H1 (cell line): Measurements from ENCODE around the gene NXT1. TPM values are rescaled to one million over a fixed set of nuclear protein-coding genes. Genes with fewer than 3 reads are reported as not detected.

ENCODE experiments used
- CTCF ChIA-PET: fragments of 300-600 bp; sonication (Branson Sonifier 250); formaldehyde crosslinking; loops from one replicate; lab custom pipeline; 2021; ENCODE audit not compliant: partially characterized antibody; lab: Charles Lee
- POLR2A ChIA-PET: fragments of 300-600 bp; sonication (Branson Sonifier 250); formaldehyde crosslinking; loops from one replicate; lab custom pipeline; 2021; ENCODE audit warnings: inconsistent platforms; ENCODE audit not compliant: partially characterized antibody; lab: Charles Lee
- DNase-seq, 2 experiments: peaks; one replicate each; pipeline versions ENCODE4 v3.0.0 to v3.0.0-alpha.2; 2010 to 2022; ENCODE audit warnings: low spot score in 2 of 2, low read depth in 1 of 2, mixed read lengths in 1 of 2
- FAIRE-seq: peaks from 2 replicates; lab custom pipeline; 2011; peaks lifted over from hg19 to GRCh38; lab: Jason Lieb, UNC
- H2AFZ ChIP-seq: 2 replicates; pipeline ENCODE4 v1.8.1; 2012; ENCODE audit warnings: low read length, inconsistent platforms
- H2AK5ac ChIP-seq: 2 replicates; pipeline ENCODE4 v1.6.1; 2013; ENCODE audit warnings: low read depth, low read length
- H2BK120ac ChIP-seq: replicated peaks from 2 replicates; pipeline ENCODE3; 2013; ENCODE audit warnings: low read depth, low read length, inconsistent platforms
- H2BK12ac ChIP-seq: 2 replicates; pipeline ENCODE4 v1.6.1; 2013; ENCODE audit warnings: low read depth, low read length
- H2BK15ac ChIP-seq: 2 replicates; pipeline ENCODE4 v1.6.1; 2013; ENCODE audit warnings: low read length
- H2BK20ac ChIP-seq: 2 replicates; pipeline ENCODE4 v1.6.1; 2013; ENCODE audit warnings: low read length
- H2BK5ac ChIP-seq: 2 replicates; pipeline ENCODE4 v1.6.1; 2013; ENCODE audit warnings: low read depth, low read length
- H3K14ac ChIP-seq: 2 replicates; pipeline ENCODE4 v1.6.1; 2013; ENCODE audit warnings: inconsistent platforms; ENCODE audit not compliant: insufficient read length
- H3K18ac ChIP-seq: 2 replicates; pipeline ENCODE4 v1.6.1; 2013; ENCODE audit warnings: low read length; ENCODE audit errors: extremely low read depth
- H3K23ac ChIP-seq: 2 replicates; pipeline ENCODE4 v1.6.1; 2013; ENCODE audit warnings: inconsistent platforms; ENCODE audit not compliant: insufficient read length
- H3K23me2 ChIP-seq: 2 replicates; pipeline ENCODE4 v1.6.1; 2013; ENCODE audit warnings: low read depth, low read length
- H3K27ac ChIP-seq: 2 replicates; pipeline ENCODE4 v1.6.1; 2011; ENCODE audit warnings: low read depth, low read length, inconsistent platforms
- H3K27me3 ChIP-seq, 4 experiments: replicated peaks in 1 of 4; 1 replicate in 1 of 4; 2 replicates in 3 of 4; pipeline versions ENCODE4 v1.6.1 to v1.8.1; 2011 to 2013; ENCODE audit warnings: low read length in 3 of 4, mild to moderate bottlenecking in 3 of 4, inconsistent platforms in 2 of 4, mixed read lengths in 2 of 4, moderate library complexity in 1 of 4; ENCODE audit not compliant: control insufficient read depth in 3 of 4, insufficient read depth in 3 of 4; ENCODE audit errors: extremely low read depth in 1 of 4
- H3K36me3 ChIP-seq, 4 experiments: 2 replicates each; pipeline versions ENCODE4 v1.6.1 to v1.8.1; 2011 to 2013; ENCODE audit warnings: mild to moderate bottlenecking in 4 of 4, low read length in 3 of 4, moderate library complexity in 2 of 4, control low read depth in 1 of 4, inconsistent platforms in 1 of 4; ENCODE audit not compliant: insufficient read depth in 4 of 4, control insufficient read depth in 2 of 4
- H3K4ac ChIP-seq: replicated peaks from 2 replicates; pipeline ENCODE3; 2013; ENCODE audit warnings: low read length, low read depth, mixed read lengths, inconsistent platforms; ENCODE audit not compliant: insufficient read length
- H3K4me1 ChIP-seq, 4 experiments: replicated peaks in 1 of 4; 1 replicate in 1 of 4; 2 replicates in 3 of 4; pipeline versions ENCODE4 v1.6.1 to v1.8.1; 2011 to 2013; ENCODE audit warnings: low read length in 3 of 4, inconsistent platforms in 2 of 4, mixed read lengths in 1 of 4; ENCODE audit not compliant: insufficient read depth in 4 of 4, control insufficient read depth in 3 of 4
- H3K4me2 ChIP-seq, 2 experiments: 2 replicates each; pipeline versions ENCODE4 v1.6.1 to v1.8.1; 2011 to 2013; ENCODE audit warnings: low read depth in 2 of 2, low read length in 2 of 2, control low read depth in 1 of 2, inconsistent platforms in 1 of 2, mild to moderate bottlenecking in 1 of 2; ENCODE audit not compliant: insufficient read depth in 1 of 2
- H3K4me3 ChIP-seq, 4 experiments: fragments of 200-600, 300-600 bp in 1 of 4; sonication (generic), shearing (Covaris generic), sonication (Bioruptor Twin) in 1 of 4; 2 replicates each; pipeline versions ENCODE4 v1.5.1 to v1.8.1; 2011 to 2016; ENCODE audit warnings: low read length in 4 of 4, low read depth in 3 of 4, control low read depth in 2 of 4, inconsistent platforms in 2 of 4, mild to moderate bottlenecking in 2 of 4, mixed read lengths in 1 of 4, moderate library complexity in 1 of 4; ENCODE audit not compliant: insufficient read depth in 2 of 4; ENCODE audit errors: extremely low read depth in 1 of 4
- H3K56ac ChIP-seq: replicated peaks from 2 replicates; pipeline ENCODE3; 2013; ENCODE audit warnings: low read depth, mild to moderate bottlenecking, mixed read lengths, low read length, inconsistent platforms; ENCODE audit not compliant: insufficient read length
- H3K79me1 ChIP-seq: 2 replicates; pipeline ENCODE4 v1.6.1; 2013; ENCODE audit warnings: low read depth, low read length, control low read depth
- H3K79me2 ChIP-seq, 2 experiments: 2 replicates each; pipeline versions ENCODE4 v1.6.1 to v1.8.1; 2012 to 2013; ENCODE audit warnings: low read length in 2 of 2, mild to moderate bottlenecking in 2 of 2, inconsistent platforms in 1 of 2; ENCODE audit not compliant: insufficient read depth in 2 of 2, control insufficient read depth in 1 of 2
- H3K9ac ChIP-seq, 4 experiments: replicated peaks in 1 of 4; 1 replicate in 1 of 4; 2 replicates in 3 of 4; pipeline versions ENCODE4 v1.6.1 to v1.8.1; 2011 to 2013; ENCODE audit warnings: low read depth in 3 of 4, low read length in 3 of 4, control low read depth in 2 of 4, mild to moderate bottlenecking in 2 of 4, moderate library complexity in 2 of 4, inconsistent platforms in 1 of 4; ENCODE audit errors: extremely low read depth in 1 of 4
- H3K9me3 ChIP-seq, 2 experiments: 2 replicates each; pipeline versions ENCODE4 v1.6.1 to v1.8.1; 2012 to 2013; ENCODE audit warnings: mild to moderate bottlenecking in 2 of 2, moderate library complexity in 2 of 2, control low read depth in 1 of 2, inconsistent platforms in 1 of 2, low read depth in 1 of 2, low read length in 1 of 2, mixed read lengths in 1 of 2; ENCODE audit not compliant: insufficient read depth in 2 of 2
- H4K20me1 ChIP-seq, 2 experiments: replicated peaks in 1 of 2; 2 replicates each; pipeline versions ENCODE3 to v1.8.1; 2011 to 2013; ENCODE audit warnings: inconsistent platforms in 2 of 2, low read length in 2 of 2, mild to moderate bottlenecking in 1 of 2; ENCODE audit not compliant: insufficient read depth in 2 of 2, control insufficient read depth in 1 of 2
- H4K5ac ChIP-seq: 2 replicates; pipeline ENCODE4 v1.6.1; 2013; ENCODE audit warnings: low read length, low read depth, mixed read lengths, inconsistent platforms; ENCODE audit not compliant: insufficient read length
- H4K8ac ChIP-seq: 2 replicates; pipeline ENCODE4 v1.8.0; 2013; ENCODE audit warnings: mild to moderate bottlenecking, moderate library complexity, low read length, inconsistent platforms; ENCODE audit not compliant: insufficient read depth; ENCODE audit errors: extremely low read depth
- H4K91ac ChIP-seq: replicated peaks from 2 replicates; pipeline ENCODE3; 2013; ENCODE audit warnings: low read length, mixed read lengths, inconsistent platforms; ENCODE audit not compliant: insufficient read length
- HDAC2 ChIP-seq, 2 experiments: fragments of 300-600 bp in 1 of 2; sonication (generic) in 1 of 2; IDR thresholded peaks; 2 replicates each; pipeline ENCODE4 v1.6.1; 2011 to 2012; ENCODE audit warnings: low read depth in 2 of 2, low read length in 2 of 2, mild to moderate bottlenecking in 2 of 2, moderate library complexity in 2 of 2, borderline replicate concordance in 1 of 2, inconsistent platforms in 1 of 2
- TBP ChIP-seq: IDR thresholded peaks from 2 replicates; pipeline ENCODE4 v1.6.1; 2011; ENCODE audit warnings: low read depth, low read length, improper control_type of control experiment
- TCF12 ChIP-seq: IDR thresholded peaks from 2 replicates; pipeline ENCODE4 v1.6.1; 2011; ENCODE audit warnings: low read depth, mild to moderate bottlenecking, low read length
- WGBS, 2 experiments: shearing (Covaris generic) in 1 of 2; methylation state at CpG; one replicate each; pipeline versions ENCODE4 v1.1.6 to v1.1.7; 2013 to 2015; ENCODE audit warnings: low lambda C conversion rate in 2 of 2, mixed read lengths in 2 of 2, inconsistent platforms in 1 of 2, low coverage in 1 of 2, missing lambda C conversion rate in 1 of 2; ENCODE audit not compliant: insufficient replicate concordance in 2 of 2, insufficient coverage in 1 of 2, insufficient read length in 1 of 2; ENCODE audit errors: extremely low coverage in 1 of 2, missing lambda C conversion rate in 1 of 2; 5-methylcytosine and 5-hydroxymethylcytosine counted together
- polyA plus RNA-seq, 7 experiments: library from polyadenylated mRNA; depleted of rRNA in 3 of 7; stranded (reverse) in 5 of 7; unstranded in 2 of 7; fragments of >200 nt in 5 of 7; fragments of 200-250 nt in 2 of 7; gene quantifications; 1 replicate in 5 of 7; 2 replicates in 1 of 7; 4 replicates in 1 of 7; pipeline versions ENCODE4 v1.2.1 to v1.2.3, GENCODE V29; 2011 to 2013; ENCODE audit warnings: missing spikeins in 2 of 7, mixed read lengths in 2 of 7
- total RNA-seq: library from RNA; stranded (reverse); fragmentation: NEBNext Ultra II Directional; extraction: Animal tissue kit (Norgen Biotek cat#: 25700); gene quantifications from 2 replicates; pipeline ENCODE4 v1.2.1, GENCODE V29; 2021

The NXT1 gene
- total and polyA plus RNA-seq, 2 of the 8 experiments (the other 6 are each of a cell fraction or from before 2014, with no cell fraction given) = 23.1 to 26.5 TPM

- H3K79me2 ChIP-seq = no peaks in the 10 kb centered on the region
- no peaks in the 10 kb centered on the region for H3K79me1 ChIP-seq
- H2BK120ac ChIP-seq = no peak overlapping the region
- no peak overlapping the region for H3K23ac ChIP-seq
- H3K18ac ChIP-seq = no peak overlapping the region
- H3K9me3 ChIP-seq = no peaks in the 10 kb centered on the region
- ChIA-PET CTCF (interaction anchor here (1.0 kb wide), 1 partner anchor 26 kb away, joined by 5 read pairs; no protein-coding TSS in a partner anchor), POLR2A (interaction anchor here (0.6 kb wide), 1 partner anchor 21 kb away, joined by 3 read pairs; no protein-coding TSS in a partner anchor)
- no peak overlapping the region for H2BK20ac ChIP-seq
- H3K9ac ChIP-seq = no peak overlapping the region
- H2BK5ac ChIP-seq = no peak overlapping the region
- no peak overlapping the region for H3K56ac ChIP-seq
- H4K20me1 ChIP-seq = no peaks in the 10 kb centered on the region
- H4K8ac ChIP-seq = no peak overlapping the region; the same call in 1 of the 2 replicates
- no peaks in the 10 kb centered on the region for H3K36me3 ChIP-seq
- FAIRE-seq = no peak
- no peak overlapping the region for H2AK5ac ChIP-seq
- no peak overlapping the region for H2AFZ ChIP-seq
- no peak for DNase-seq
- H4K91ac ChIP-seq = no peak overlapping the region
- H3K27me3 ChIP-seq = no peaks in the 10 kb centered on the region
- no peaks in the 10 kb centered on the region for H3K23me2 ChIP-seq
- whole genome bisulfite sequencing, 2 experiments = 94% methylated on average over 9 of the region's 9 CpGs; no CpG with 5 or more reads in 1 of the 2 experiments
- no peak overlapping the region for H4K5ac ChIP-seq
- no peak overlapping the region for H3K4me3 ChIP-seq
- H2BK12ac ChIP-seq = no peak overlapping the region
- H3K4ac ChIP-seq = no peak overlapping the region
- no peak overlapping the region for H3K14ac ChIP-seq
- no peak overlapping the region for H3K27ac ChIP-seq
- no peaks in the 10 kb centered on the region for H3K4me1 ChIP-seq
- H2BK15ac ChIP-seq = no peak overlapping the region
- no peak overlapping the region for H3K4me2 ChIP-seq
- TF ChIP-seq TBP (no peak), HDAC2 (IDR thresholded peaks at IDR 0.05; ENCODE audit: borderline replicate concordance in 1 of 2, low read depth in 2 of 2, low read length in 2 of 2) (no peak), TCF12 (no peak)
Measured at GRCh38 chr20:23315099-23315498, 35.5 kb upstream of the NXT1 start.
